GM18907 (cell line): ENCODE data around the gene NCOA1.
A peak's percentile ranks its signal among the peaks of the same experiment; 100 is the strongest.

Experiments used
- ATAC-seq: cut with Tn5 transposase; IDR thresholded peaks from one replicate; pipeline ENCODE4 v1.9.1; 2021; ENCODE audit warnings: mild to moderate bottlenecking, moderate library complexity; ENCODE audit not compliant: unreplicated experiment

Gene NCOA1

GRCh38 chr2:24501813-24502212 is 10.8 kb downstream of the NCOA1 start:
- no peak for ATAC-seq

DNA sequence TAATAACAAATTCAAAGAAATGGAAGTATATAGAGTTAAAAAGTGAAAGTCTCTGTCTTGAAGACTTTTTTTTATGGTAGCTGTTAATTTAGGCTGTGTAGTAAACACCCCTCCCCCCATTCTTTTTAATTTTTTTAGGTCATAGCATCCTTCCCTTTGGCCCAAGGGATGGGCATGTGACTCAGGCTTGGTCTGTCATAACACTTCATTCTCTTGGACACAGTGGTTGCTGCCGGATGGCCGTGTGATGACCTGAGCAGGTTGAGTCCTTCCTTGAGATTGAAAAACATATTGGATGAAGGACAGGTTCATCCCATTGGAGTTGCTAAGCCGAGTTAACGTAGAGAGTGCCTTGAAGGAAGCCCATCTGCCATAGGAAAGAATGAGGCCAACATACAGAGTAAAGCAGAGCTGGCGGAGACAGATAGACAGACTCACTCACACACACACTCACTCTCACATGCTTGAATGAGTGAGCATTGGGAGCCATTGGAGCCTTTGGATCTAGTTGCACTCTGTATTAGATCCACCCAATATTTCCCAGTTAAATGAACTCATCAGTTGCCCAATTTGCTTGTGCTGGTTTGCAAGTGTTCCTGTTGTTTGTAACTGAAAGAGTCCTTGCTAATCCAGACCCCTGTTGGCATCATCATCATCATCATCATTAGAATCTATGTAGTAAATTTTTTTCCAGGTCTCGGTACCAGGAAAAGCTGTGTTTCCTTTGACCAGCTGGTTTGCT is 14.7 kb downstream of the NCOA1 start:
- no peak for ATAC-seq

GRCh38 chr2:24507549-24507948 is 16.5 kb downstream of the NCOA1 start:
- ATAC-seq, result no peak

GRCh38 chr2:24508878-24509277 is 17.8 kb downstream of the NCOA1 start:
- ATAC-seq, result peak; percentile 7

GRCh38 chr2:24509425-24509824 is 18.4 kb downstream of the NCOA1 start:
- peak; percentile 81 for ATAC-seq

GRCh38 chr2:24509840-24510239 is 18.8 kb downstream of the NCOA1 start:
- ATAC-seq, result peak; percentile 51

DNA sequence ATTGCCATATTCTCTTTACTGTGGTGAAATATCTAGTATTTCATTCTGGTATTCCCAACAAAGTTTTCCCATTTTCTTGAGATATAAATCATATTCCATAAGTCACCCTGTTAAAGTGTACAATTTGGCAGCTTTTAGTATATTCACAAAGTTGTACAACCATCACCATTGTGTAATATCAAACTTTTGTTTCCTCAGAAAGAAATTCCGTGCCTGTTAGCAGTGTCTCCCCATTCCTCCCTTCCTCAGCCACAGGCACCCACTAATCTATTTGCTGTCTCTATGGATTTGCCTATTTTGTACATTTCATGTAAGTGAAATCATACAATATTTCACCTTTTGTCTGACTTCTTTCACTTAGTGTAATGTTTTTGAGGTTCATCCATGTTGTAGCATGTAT is 19.7 kb downstream of the NCOA1 start:
- ATAC-seq, result no peak

- no peak for ATAC-seq
Observed at GRCh38 chr2:24511198-24511597, 20.1 kb downstream of the NCOA1 start.

DNA sequence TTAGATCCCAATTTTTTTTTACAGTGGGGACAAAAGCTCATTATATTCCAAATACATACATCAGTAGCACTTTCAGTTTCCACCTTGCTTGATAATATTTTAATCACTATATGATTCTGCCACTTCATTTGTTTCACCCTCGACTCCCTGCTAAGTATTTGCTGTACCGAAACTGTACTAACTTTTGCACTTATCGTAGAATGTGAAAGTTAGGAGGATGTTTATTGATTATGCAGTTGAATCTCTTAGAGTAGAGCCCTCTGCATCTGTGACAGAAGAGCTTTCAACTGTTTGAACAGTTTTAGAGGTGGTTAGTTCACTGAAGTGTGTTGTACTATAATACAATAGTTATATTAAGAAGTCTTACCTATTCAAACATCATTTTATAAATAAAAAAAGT is 20.8 kb downstream of the NCOA1 start:
- no peak for ATAC-seq

GRCh38 chr2:24512404-24512803 is 21.4 kb downstream of the NCOA1 start:
- ATAC-seq, result no peak

- no peak for ATAC-seq
Observed at GRCh38 chr2:24512831-24513230, 21.8 kb downstream of the NCOA1 start.

- no peak for ATAC-seq
Observed at GRCh38 chr2:24513281-24514071, 22.4 kb downstream of the NCOA1 start.

GRCh38 chr2:24514820-24515219 is 23.8 kb downstream of the NCOA1 start:
- no peak for ATAC-seq

GRCh38 chr2:24515335-24515734 is 24.3 kb downstream of the NCOA1 start:
- no peak for ATAC-seq

DNA sequence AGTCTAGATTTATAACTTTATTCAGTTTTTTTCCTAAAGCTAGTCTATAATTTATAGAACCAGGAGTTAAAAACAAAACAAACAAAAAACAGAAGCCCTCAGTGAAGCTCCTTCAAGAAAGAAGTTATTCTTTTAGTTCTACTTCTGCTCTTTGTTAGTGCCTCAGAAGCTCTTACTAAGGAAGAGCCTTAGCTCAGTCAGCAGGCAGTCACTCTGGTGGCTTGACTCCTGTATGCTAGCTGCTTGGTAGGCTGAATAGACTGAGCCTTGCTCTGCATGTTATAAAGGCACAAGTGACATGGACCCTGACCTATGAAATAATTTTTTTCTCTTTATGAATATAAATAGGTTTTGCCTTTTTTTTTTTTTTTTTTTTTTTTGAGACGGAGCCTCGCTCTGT is 24.8 kb downstream of the NCOA1 start:
- ATAC-seq, result no peak

DNA sequence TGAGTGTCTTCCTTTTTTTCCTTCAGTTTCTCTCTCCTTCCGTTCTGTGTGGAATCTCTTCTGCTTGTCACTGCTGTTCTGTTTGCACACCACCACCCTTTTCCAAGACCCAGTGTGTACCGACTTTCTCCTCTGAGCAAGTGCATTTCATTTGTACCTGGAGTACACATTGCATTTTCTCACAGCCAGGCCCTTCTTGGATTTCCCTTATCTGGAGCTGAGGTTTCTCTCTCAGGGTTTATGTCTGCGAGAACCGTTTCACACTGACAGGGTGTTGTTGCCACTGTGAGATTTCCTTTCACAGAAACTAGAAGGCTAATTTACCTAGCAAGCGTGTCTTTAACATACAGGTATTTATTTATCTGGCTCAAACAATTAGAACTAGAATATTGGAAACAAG is 26.2 kb downstream of the NCOA1 start:
- ATAC-seq, result no peak

- no peak for ATAC-seq
Observed at GRCh38 chr2:24520175-24520574, 29.1 kb downstream of the NCOA1 start.

DNA sequence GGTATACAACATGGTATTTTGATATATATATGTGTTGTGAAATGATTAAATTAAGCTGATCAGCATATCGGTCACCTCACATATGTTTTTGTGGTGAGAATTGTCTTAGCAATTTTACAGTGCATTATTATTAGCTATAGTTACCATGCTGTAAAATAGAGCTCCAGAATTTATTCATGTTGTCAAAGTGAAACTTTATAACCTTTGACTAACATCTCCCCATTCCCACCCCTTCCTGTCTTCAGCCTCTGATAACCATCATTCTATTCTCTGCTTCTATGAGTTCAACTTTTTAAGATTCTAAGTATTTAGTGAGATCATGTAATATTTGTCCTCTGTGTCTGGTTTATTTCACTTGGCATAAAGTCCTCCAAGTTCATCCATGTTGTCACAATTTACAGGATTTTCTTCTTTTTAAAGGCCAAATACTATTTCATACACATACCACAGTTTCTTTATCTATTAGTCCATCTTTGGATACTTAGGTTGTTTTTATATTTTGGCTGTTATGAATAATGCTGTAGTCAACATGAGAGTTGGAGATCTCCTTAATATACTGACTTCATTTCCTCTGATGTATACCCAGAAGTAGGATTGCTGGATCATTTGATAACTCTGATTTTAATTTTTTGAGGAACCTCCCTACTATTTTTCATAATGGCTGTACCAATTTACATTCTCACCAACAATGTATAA is 30.3 kb downstream of the NCOA1 start:
- ATAC-seq, result no peak

DNA sequence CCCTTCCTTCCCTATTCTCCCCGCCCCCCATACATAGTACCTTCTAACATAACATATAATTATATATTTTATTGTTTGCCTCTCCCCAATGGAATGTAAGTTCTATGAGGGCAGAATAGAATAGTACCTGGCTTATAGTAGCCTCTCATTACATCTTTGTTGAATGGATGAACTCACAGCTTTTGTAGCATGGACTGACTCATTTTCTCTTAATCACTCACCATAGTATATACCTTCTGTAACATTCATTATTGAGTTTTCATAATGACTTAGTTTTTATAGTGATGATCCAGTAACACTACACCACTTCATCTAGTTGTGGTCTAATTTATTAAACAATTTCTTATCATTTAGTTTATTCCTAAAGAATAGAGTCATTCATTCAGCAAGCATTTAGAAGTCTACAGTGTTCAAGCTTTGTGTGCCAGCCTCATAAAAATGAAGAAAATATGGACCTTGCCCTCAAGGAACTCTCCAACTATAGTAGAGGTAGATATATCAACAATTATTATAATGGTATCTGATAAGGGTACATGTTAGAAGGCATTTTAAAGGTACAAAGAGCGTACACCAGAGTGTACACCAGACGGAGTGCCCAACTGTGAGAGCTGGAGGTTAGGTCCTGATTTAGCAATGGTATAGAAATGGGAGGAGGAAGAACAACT is 31.1 kb downstream of the NCOA1 start:
- no peak for ATAC-seq

DNA sequence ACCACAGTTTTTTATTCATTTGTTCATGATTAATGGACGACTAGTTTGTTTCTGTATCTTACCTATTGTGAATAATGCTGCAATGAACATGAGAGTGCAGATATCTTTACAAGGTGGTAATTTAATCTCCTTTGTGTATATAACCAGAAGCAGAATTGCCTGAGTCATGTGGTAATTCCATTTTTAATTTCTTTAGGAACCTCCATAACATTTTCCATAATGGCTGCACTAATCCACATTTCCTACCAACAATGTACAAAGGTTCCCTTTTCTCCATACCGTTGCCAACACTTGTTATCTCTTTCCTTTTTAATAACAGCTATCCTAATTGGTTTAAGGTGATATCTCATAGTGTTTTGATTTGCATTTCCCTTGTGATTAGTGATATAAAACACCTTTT is 36.5 kb downstream of the NCOA1 start:
- no peak for ATAC-seq

- ATAC-seq, result no peak
Observed at GRCh38 chr2:24530796-24531195, 39.7 kb downstream of the NCOA1 start.
